IMR-90 (cell line): ENCODE data around the gene TEX28. TPM values are rescaled to one million over a fixed set of nuclear protein-coding genes. Genes with fewer than 3 reads are reported as not detected.

Experiments used
- ATAC-seq: fragments of 200-7000 bp; cut with Tn5 transposase; 2 replicates; pipeline ENCODE4 v1.9.1; 2020; ENCODE audit warnings: low read depth, mild to moderate bottlenecking, moderate library complexity
- BruUV-seq: library from RNA; stranded (reverse); fragments of 400-500 nt; replicated peaks from 2 replicates; lab custom pipeline; 2021; lab: Mats Ljungman, UMichigan
- CTCF ChIA-PET: fragments of 300-600 bp; formaldehyde crosslinking; extraction: SDS; loops from one replicate; lab custom pipeline; 2021; ENCODE audit warnings: antibody characterized with exemption; lab: Yijun Ruan, JAX
- POLR2A ChIA-PET: fragments of 300-600 bp; sonication (Branson Sonifier 250); formaldehyde crosslinking; loops from one replicate; lab custom pipeline; 2022; ENCODE audit warnings: antibody characterized with exemption; ENCODE audit not compliant: unreplicated experiment; lab: Charles Lee
- DNase-seq: peaks from one replicate; pipeline ENCODE4 v3.0.0; 2013
- H2AFZ ChIP-seq: replicated peaks from 2 replicates; pipeline ENCODE3; 2013; ENCODE audit warnings: low read length, mild to moderate bottlenecking; ENCODE audit not compliant: poor library complexity
- H2AK5ac ChIP-seq: 2 replicates; pipeline ENCODE4 v1.6.1; 2013; ENCODE audit warnings: low read depth, low read length, inconsistent platforms
- H2AK9ac ChIP-seq: replicated peaks from 2 replicates; pipeline ENCODE3; 2013; ENCODE audit warnings: mild to moderate bottlenecking, low read depth, low read length, moderate library complexity; ENCODE audit not compliant: poor library complexity
- H2BK120ac ChIP-seq: 2 replicates; pipeline ENCODE4 v1.6.1; 2013; ENCODE audit warnings: low read depth, low read length, inconsistent platforms
- H2BK15ac ChIP-seq: 3 replicates; pipeline ENCODE4 v1.6.1; 2013; ENCODE audit warnings: low read depth, low read length, inconsistent platforms
- H2BK20ac ChIP-seq: 2 replicates; pipeline ENCODE4 v1.6.1; 2013; ENCODE audit warnings: low read depth, mild to moderate bottlenecking, inconsistent platforms, low read length, moderate library complexity
- H2BK5ac ChIP-seq: 2 replicates; pipeline ENCODE4 v1.6.1; 2013; ENCODE audit warnings: mild to moderate bottlenecking, low read depth, low read length, inconsistent platforms; ENCODE audit not compliant: poor library complexity, severe bottlenecking
- H3K14ac ChIP-seq: replicated peaks from 2 replicates; pipeline ENCODE4 v1.6.1; 2013; ENCODE audit warnings: low read depth, low read length, inconsistent platforms
- H3K18ac ChIP-seq: 2 replicates; pipeline ENCODE4 v1.6.1; 2013; ENCODE audit warnings: low read depth, low read length, control low read depth
- H3K23ac ChIP-seq: 2 replicates; pipeline ENCODE4 v1.6.1; 2013; ENCODE audit warnings: low read depth, low read length, inconsistent platforms
- H3K27ac ChIP-seq: 2 replicates; pipeline ENCODE4 v1.5.1; 2013; ENCODE audit warnings: mild to moderate bottlenecking, control low read depth, low read length; ENCODE audit not compliant: insufficient read depth
- H3K27me3 ChIP-seq: 2 replicates; pipeline ENCODE4 v1.6.1; 2013; ENCODE audit warnings: low read length; ENCODE audit not compliant: control insufficient read depth, insufficient read depth
- H3K36me3 ChIP-seq: 2 replicates; pipeline ENCODE4 v1.6.1; 2013; ENCODE audit warnings: low read length, mixed read lengths; ENCODE audit not compliant: control insufficient read depth, insufficient read depth
- H3K4ac ChIP-seq: 2 replicates; pipeline ENCODE4 v1.6.1; 2013; ENCODE audit warnings: low read depth, low read length, inconsistent platforms
- H3K4me1 ChIP-seq: 2 replicates; pipeline ENCODE4 v1.6.1; 2013; ENCODE audit warnings: low read length, mixed read lengths; ENCODE audit not compliant: control insufficient read depth, insufficient read depth
- H3K4me2 ChIP-seq: 2 replicates; pipeline ENCODE4 v1.6.1; 2013; ENCODE audit warnings: low read depth, mild to moderate bottlenecking, control low read depth, low read length, moderate library complexity
- H3K4me3 ChIP-seq: 2 replicates; pipeline ENCODE4 v1.5.1; 2013; ENCODE audit warnings: low read depth, mild to moderate bottlenecking, control low read depth, low read length, moderate library complexity; ENCODE audit not compliant: insufficient read depth
- H3K56ac ChIP-seq: 2 replicates; pipeline ENCODE4 v1.6.1; 2013; ENCODE audit warnings: low read length, inconsistent platforms; ENCODE audit not compliant: insufficient read depth; ENCODE audit errors: extremely low read depth
- H3K79me1 ChIP-seq, 2 experiments: 2 replicates each; pipeline ENCODE4 v1.6.1; 2013; ENCODE audit warnings: low read length in 2 of 2, inconsistent platforms in 1 of 2, low read depth in 1 of 2
- H3K9ac ChIP-seq: 2 replicates; pipeline ENCODE4 v1.6.1; 2013; ENCODE audit warnings: low read depth, low read length, control low read depth
- H3K9me1 ChIP-seq: 2 replicates; pipeline ENCODE4 v1.6.1; 2013; ENCODE audit warnings: low read length, inconsistent platforms; ENCODE audit not compliant: insufficient read depth
- H3K9me3 ChIP-seq: 2 replicates; pipeline ENCODE4 v1.6.1; 2013; ENCODE audit warnings: low read length; ENCODE audit not compliant: control insufficient read depth, insufficient read depth
- H4K20me1 ChIP-seq: 2 replicates; pipeline ENCODE4 v1.6.1; 2013; ENCODE audit warnings: low read length, inconsistent platforms; ENCODE audit not compliant: insufficient read depth
- H4K5ac ChIP-seq: 2 replicates; pipeline ENCODE4 v1.6.1; 2013; ENCODE audit warnings: mild to moderate bottlenecking, low read depth, low read length, control low read depth
- H4K8ac ChIP-seq, 2 experiments: 2 replicates each; pipeline ENCODE4 v1.6.1; 2013; ENCODE audit warnings: low read depth in 2 of 2, low read length in 2 of 2, control low read depth in 1 of 2, inconsistent platforms in 1 of 2
- H4K91ac ChIP-seq: 2 replicates; pipeline ENCODE4 v1.6.1; 2013; ENCODE audit warnings: low read depth, low read length, inconsistent platforms; ENCODE audit not compliant: insufficient read depth
- CHD1 ChIP-seq: IDR thresholded peaks from 2 replicates; pipeline ENCODE4 v1.6.1; 2012; ENCODE audit warnings: low read depth, low read length, improper control_type of control experiment
- MXI1 ChIP-seq: IDR thresholded peaks from 2 replicates; pipeline ENCODE4 v1.6.1; 2012; ENCODE audit warnings: low read depth, mild to moderate bottlenecking, low read length, moderate library complexity, borderline replicate concordance
- NFE2L2 ChIP-seq: fragments of 150-350 bp; IDR thresholded peaks from 2 replicates; pipeline ENCODE4 v1.6.1; 2016; ENCODE audit warnings: low read depth, mild to moderate bottlenecking, low read length
- POLR2A ChIP-seq: IDR thresholded peaks from 2 replicates; pipeline ENCODE4 v1.6.1; 2012; ENCODE audit warnings: mild to moderate bottlenecking, low read depth, low read length
- RAD21 ChIP-seq: IDR thresholded peaks from 2 replicates; pipeline ENCODE4 v1.6.1; 2012; ENCODE audit warnings: low read length, improper control_type of control experiment
- RFX5 ChIP-seq: IDR thresholded peaks from 2 replicates; pipeline ENCODE4 v1.8.0; 2012; ENCODE audit warnings: low read depth, mild to moderate bottlenecking, low read length, moderate library complexity
- WGBS, 2 experiments: methylation state at CpG; one replicate each; pipeline versions ENCODE4 v1.1.5 to v1.1.7; 2013; ENCODE audit warnings: missing lambda C conversion rate in 2 of 2; ENCODE audit not compliant: insufficient read length in 1 of 2; ENCODE audit errors: extremely low coverage in 2 of 2; 5-methylcytosine and 5-hydroxymethylcytosine counted together
- dilution Hi-C: fragments of 300-500 bp; cut with HindIII; formaldehyde crosslinking; loops from one replicate; pipeline ENCODE4 v1.14.3; 2018; ENCODE audit warnings: low sequenced_read_pairs; ENCODE audit not compliant: unreplicated experiment
- in situ Hi-C: fragments of 300-500 bp; cut with MboI; formaldehyde crosslinking; loops from 3 replicates; pipeline ENCODE4 v1.14.3; 2019; ENCODE audit warnings: low sequenced_read_pairs, inconsistent platforms, mixed read lengths
- intact Hi-C: fragments of 100-400 bp; cut with micrococcal nuclease; formaldehyde crosslinking; loops from 2 replicates; pipeline ENCODE4 v1.10.0; 2022
- polyA plus RNA-seq, 3 experiments: library from polyadenylated mRNA; depleted of rRNA; stranded (reverse); fragments of >200 nt; gene quantifications; 2 replicates each; pipeline ENCODE4 v1.2.3, GENCODE V29; 2012; ENCODE audit warnings: low replicate concordance in 1 of 3
- total RNA-seq: library from RNA; depleted of rRNA; stranded (reverse); fragments of >200 nt; gene quantifications from 2 replicates; pipeline ENCODE4 v1.2.3, GENCODE V29; 2012
- TF ChIP-seq, protein P1 (sequence below): conservative IDR thresholded peaks from 2 replicates; pipeline ENCODE4 v1.5.1; 2012; ENCODE audit warnings: mild to moderate bottlenecking, low read depth, low read length, improper control_type of control experiment
- TF ChIP-seq, protein P2 (sequence below): fragments of 150-350 bp; IDR thresholded peaks from 2 replicates; pipeline ENCODE4 v1.6.1; 2016; ENCODE audit warnings: low read depth, mild to moderate bottlenecking, low read length, moderate library complexity, borderline replicate concordance

TEX28 gene
- total and polyA plus RNA-seq, 2 of the 4 experiments (the other 2 are of a cell fraction): not detected

DNA sequence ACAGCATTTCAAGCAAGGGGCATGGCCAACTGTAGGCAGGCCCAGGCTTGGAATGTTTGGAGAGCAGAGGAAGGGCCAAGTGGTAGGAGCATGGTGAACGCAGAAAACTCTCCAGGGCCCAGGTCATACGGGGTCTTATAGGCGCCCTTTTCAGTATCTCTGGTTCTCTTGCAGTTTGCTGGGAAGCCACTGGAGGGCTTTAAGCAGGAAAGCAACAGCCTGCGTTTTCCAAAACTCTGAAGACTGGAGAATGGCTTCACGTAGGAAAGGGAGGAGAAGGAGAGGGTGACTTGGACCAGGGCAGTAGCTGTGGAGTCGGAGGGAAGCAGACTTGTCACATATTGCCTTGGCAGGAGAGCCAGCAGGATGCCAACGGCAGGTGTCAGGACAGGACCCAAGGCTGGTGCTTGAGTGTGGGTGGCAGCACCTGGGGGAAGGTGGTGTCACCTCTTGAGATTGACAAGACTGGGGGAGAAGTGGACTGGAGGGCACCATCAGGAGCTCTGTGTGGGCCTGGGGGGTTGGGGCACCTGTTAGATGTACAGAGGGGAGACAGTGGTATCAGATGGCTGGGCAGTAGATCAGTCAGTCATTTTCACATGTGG lies 22.6 kb upstream of the TEX28 start:
- Histone ChIP-seq H3K4me2 (no peak overlapping the region), H3K23ac (no peak overlapping the region), H2BK15ac (no peak overlapping the region), H2BK20ac (no peak overlapping the region), H4K91ac (no peak overlapping the region), H3K4me1 (no peaks in the 10 kb centered on the region), H3K18ac (no peak overlapping the region), H2AK9ac (no peak overlapping the region), H3K27me3 (peaks cover 24% of the 10 kb centered on the region), H3K14ac (no peak overlapping the region), H2AK5ac (no peak overlapping the region), H3K36me3 (no peaks in the 10 kb centered on the region), H2BK5ac (no peak overlapping the region), H3K27ac (no peak overlapping the region), H4K20me1 (no peaks in the 10 kb centered on the region), H3K56ac (no peak overlapping the region), H2AFZ (peak overlapping the region; percentile 66), H3K79me1 (no peaks in the 10 kb centered on the region), H3K4me3 (no peak overlapping the region), H4K8ac (no peak overlapping the region), H2BK120ac (no peak overlapping the region), H3K9me3 (no peaks in the 10 kb centered on the region), H4K5ac (no peak overlapping the region), H3K9ac (no peak overlapping the region), H3K9me1 (no peaks in the 10 kb centered on the region), H3K4ac (no peak overlapping the region)
- CTCF ChIA-PET: no interaction called here
- TF ChIP-seq RFX5 (no peak), NFE2L2 (no peak), MXI1 (no peak), CHD1 (no peak), RAD21 (no peak), POLR2A (no peak)
- TF ChIP-seq, protein P1, sequence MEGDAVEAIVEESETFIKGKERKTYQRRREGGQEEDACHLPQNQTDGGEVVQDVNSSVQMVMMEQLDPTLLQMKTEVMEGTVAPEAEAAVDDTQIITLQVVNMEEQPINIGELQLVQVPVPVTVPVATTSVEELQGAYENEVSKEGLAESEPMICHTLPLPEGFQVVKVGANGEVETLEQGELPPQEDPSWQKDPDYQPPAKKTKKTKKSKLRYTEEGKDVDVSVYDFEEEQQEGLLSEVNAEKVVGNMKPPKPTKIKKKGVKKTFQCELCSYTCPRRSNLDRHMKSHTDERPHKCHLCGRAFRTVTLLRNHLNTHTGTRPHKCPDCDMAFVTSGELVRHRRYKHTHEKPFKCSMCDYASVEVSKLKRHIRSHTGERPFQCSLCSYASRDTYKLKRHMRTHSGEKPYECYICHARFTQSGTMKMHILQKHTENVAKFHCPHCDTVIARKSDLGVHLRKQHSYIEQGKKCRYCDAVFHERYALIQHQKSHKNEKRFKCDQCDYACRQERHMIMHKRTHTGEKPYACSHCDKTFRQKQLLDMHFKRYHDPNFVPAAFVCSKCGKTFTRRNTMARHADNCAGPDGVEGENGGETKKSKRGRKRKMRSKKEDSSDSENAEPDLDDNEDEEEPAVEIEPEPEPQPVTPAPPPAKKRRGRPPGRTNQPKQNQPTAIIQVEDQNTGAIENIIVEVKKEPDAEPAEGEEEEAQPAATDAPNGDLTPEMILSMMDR: peak; percentile 36
- TF ChIP-seq, protein P2, sequence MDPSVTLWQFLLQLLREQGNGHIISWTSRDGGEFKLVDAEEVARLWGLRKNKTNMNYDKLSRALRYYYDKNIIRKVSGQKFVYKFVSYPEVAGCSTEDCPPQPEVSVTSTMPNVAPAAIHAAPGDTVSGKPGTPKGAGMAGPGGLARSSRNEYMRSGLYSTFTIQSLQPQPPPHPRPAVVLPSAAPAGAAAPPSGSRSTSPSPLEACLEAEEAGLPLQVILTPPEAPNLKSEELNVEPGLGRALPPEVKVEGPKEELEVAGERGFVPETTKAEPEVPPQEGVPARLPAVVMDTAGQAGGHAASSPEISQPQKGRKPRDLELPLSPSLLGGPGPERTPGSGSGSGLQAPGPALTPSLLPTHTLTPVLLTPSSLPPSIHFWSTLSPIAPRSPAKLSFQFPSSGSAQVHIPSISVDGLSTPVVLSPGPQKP: no peak
- peak; percentile 81; the same call in 1 of the 2 replicates for ATAC-seq
- peak; percentile 8 for DNase-seq
- 67% methylated on average over 3 of the region's 7 CpGs; no CpG with 5 or more reads in 1 of the 2 experiments for WGBS, 2 experiments
- BruUV-seq: no TSS peak
- intact Hi-C loops: no loop called here
- dilution Hi-C loops: no loop called here
- POLR2A ChIA-PET: no interaction called here
- in situ Hi-C loops: no loop called here
